GM13976 (cell line): ENCODE data around the gene SYT13.

Experiments used
- DNase-seq: peaks from one replicate; pipeline ENCODE4 v3.0.0; 2012; ENCODE audit warnings: low spot score
- in situ Hi-C: fragments of 300-500 bp; cut with MboI; formaldehyde crosslinking; loops from one replicate; pipeline ENCODE4 v1.12.0; 2022; ENCODE audit warnings: low sequenced_read_pairs, mixed read lengths, inconsistent platforms; ENCODE audit not compliant: unreplicated experiment
- TF ChIP-seq, protein P1 (sequence below): IDR thresholded peaks from 2 replicates; pipeline ENCODE4 v1.5.1; 2012; ENCODE audit warnings: borderline replicate concordance, mild to moderate bottlenecking; ENCODE audit not compliant: insufficient read depth; ENCODE audit errors: extremely low read depth, missing control alignments, control extremely low read depth

Gene SYT13

DNA sequence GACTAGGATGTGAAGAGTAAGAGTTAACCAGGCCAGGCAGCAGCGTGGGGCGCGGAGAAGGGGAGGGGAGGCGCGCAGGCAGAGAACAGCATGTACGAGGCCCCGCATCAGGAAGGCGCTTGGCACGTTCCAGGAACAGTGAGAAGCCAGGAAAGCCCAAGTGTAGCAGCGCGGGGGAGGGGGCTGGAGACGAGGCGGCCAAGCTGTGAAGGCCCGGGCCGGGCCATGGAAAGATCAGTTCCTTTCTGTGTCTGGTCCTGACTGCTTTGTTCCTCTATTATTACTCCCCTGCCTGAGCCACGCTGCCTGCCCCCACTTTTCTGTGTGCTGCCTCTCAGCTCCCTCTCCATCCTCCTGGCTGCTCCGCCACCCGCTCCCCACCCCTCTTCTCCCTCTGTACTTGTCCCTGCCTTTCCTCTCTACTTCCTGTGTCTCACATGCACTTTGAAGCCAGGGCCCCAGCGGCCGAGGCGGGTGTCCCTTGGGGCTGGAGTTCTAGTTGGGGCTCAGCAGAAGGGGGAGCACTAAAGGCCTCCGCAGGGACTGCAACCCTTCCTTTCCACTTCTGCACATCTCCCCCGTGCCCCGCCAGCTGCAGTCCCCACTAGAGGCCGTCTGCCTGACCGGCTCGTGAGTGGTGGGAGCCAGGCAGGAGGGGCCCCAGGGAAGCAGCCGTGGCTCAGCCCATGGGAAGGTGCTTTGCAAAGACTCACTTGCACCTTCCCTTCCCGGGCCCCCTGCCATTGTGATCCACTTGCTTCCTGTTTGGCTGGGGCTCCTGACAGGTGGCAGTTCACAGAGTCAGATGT is 76.0 kb downstream of the SYT13 start:
- peak; percentile 59 for DNase-seq
- in situ Hi-C loops: no loop called here
- TF ChIP-seq, protein P1, sequence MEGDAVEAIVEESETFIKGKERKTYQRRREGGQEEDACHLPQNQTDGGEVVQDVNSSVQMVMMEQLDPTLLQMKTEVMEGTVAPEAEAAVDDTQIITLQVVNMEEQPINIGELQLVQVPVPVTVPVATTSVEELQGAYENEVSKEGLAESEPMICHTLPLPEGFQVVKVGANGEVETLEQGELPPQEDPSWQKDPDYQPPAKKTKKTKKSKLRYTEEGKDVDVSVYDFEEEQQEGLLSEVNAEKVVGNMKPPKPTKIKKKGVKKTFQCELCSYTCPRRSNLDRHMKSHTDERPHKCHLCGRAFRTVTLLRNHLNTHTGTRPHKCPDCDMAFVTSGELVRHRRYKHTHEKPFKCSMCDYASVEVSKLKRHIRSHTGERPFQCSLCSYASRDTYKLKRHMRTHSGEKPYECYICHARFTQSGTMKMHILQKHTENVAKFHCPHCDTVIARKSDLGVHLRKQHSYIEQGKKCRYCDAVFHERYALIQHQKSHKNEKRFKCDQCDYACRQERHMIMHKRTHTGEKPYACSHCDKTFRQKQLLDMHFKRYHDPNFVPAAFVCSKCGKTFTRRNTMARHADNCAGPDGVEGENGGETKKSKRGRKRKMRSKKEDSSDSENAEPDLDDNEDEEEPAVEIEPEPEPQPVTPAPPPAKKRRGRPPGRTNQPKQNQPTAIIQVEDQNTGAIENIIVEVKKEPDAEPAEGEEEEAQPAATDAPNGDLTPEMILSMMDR: no peak

DNA sequence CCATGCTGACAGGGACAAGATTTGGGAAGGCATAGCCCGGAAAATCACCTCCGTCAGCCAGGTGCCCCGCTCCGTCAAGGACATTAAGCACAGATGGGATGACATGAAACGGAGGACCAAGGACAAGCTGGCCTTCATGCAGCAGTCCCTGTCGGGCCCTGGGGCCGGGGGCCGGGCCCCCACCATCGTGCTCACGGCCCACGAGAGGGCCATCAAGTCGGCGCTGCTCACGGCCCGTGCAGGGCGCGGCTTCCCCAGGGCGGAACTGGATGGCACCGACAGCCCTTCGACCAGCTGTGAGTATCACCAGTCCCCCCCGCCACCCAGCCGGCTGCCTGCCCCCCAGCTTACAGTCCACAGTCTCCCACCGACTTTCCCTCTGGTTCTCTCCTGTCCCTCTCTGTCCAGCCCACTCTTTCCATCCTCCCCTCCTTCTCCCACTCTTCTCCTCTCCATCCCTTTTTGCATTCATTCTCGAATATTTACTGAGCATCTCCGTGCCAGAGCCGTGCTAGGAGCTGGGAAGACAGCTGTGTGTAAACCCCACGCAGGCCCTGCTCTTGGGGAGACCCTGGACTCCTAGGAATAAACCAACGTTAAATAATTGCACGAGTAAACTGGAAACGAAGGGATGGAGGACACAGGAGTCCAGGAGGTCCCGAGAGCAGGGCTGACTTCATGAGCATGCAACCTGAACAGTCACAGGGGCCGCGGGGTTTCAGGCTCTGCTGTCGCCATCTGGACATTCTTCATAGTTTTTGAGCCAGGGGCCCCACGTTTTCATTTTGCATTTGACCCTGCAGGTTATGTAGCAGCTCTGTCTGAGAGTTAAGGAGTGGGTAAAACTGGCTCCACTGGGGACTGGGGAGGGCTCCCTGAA is 76.9 kb downstream of the SYT13 start:
- in situ Hi-C loops: no loop called here
- DNase-seq: no peak
- TF ChIP-seq, protein P1: no peak

DNA sequence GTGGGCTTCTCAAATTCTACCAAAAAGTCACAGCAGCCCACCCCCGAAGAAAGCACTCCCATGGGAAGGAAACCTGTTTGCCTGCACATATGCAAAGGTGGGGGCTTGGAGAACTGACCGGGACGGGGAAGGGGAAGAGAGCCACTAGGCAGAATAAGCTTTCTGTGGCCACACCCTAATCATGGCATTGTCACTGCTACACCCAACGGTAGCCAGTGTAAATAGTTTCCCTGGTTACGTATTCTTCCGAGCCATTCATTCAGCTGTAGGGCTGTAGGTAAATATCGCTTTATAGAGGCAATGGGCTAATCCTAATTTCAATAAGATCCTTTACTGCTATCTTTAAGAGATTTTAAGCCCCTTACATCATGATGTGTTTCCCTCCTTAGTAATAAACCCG is 78.0 kb downstream of the SYT13 start:
- in situ Hi-C loops: no loop called here
- no peak for DNase-seq

DNA sequence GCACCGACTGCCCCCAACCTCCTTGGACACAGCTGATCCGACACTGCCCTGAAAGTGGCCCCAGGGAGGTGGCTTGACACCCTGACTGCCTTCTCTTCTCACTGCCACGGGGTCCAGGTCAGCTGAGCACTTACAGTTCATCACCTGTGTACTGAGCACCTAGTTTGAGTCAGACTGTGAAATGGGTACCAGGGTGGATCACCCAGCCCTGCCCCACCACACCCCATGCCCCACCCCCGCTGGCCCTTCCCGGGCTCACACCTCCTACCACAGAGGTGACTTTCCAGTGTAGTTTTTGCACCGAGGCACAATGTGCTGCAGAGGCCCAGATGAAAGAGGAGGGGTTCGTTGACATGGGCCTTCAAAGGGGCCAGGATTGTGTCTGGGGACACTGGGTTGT is 80.2 kb downstream of the SYT13 start:
- TF ChIP-seq, protein P1: no peak
- in situ Hi-C loops: no loop called here
- DNase-seq: no peak

More for the DNA sequence above, 78.0 kb downstream of the SYT13 start:
- TF ChIP-seq, protein P1: no peak

DNA sequence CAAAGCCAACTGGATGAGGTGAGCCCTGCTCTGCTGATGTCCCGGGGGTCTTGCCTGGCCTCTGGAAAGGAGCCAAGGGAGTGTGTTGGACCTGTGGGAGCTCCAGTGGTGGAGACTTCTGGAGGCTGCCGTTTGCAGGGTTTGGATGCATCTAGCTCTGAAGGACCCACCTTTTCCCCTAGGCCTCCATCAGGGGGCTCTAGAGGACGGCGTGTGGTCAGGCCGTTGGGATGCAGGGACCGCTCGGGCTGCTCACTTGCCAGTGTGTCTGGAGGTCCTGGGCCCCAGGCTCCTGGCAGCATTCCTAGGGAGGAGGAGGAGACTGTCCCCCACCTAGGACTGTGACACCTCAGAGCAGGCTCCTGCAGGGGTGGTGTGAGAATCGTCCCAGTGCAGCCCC is 81.4 kb downstream of the SYT13 start:
- DNase-seq: no peak
- TF ChIP-seq, protein P1: no peak
- in situ Hi-C loops: no loop called here

DNA sequence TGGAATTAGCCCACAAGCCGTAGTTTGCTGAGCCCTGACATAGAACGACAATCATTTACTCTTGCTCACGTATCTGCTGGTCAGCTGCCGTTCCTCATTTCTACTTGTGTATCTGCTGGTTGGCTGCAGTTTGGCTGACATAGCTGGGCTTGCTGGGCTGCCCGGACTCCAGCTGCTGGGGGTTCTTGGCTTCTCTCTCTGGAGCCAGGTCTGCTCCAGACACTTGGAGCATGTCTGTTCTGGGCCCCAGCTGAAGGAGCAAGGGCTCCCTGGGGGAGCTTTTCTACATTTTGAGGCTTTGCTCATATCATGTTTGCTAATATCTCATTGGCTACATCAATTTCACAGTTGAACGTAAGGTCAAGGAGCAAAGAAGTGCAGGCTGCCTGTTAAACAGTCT is 92.4 kb downstream of the SYT13 start:
- in situ Hi-C loops: no loop called here
- no peak for DNase-seq

More for the DNA sequence above, 92.4 kb downstream of the SYT13 start:
- TF ChIP-seq, protein P1: no peak
